ENCODE measurements around the gene DNAJC13. TPM values are rescaled to one million over a fixed set of nuclear protein-coding genes. Genes with fewer than 3 reads are reported as not detected.

Gene DNAJC13
- total and polyA plus RNA-seq, 2 of the 8 experiments (the other 6 are each of a cell fraction or from before 2014, with no cell fraction given), result 7.9 to 28.8 TPM

- no peak overlapping the region for H2BK12ac ChIP-seq (ENCODE audit: low read depth, low read length)
- H3K23me2 ChIP-seq (ENCODE audit: low read depth, low read length), result no peaks in the 10 kb centered on the region
- H2AK5ac ChIP-seq (ENCODE audit: low read depth, low read length), result no peak overlapping the region
- no peaks in the 10 kb centered on the region; a peak in 1 of 4 replicates for H3K9me3 ChIP-seq (ENCODE audit: insufficient read depth in 2 of 2, low read depth in 1 of 2, low read length in 1 of 2)
- H2BK15ac ChIP-seq (ENCODE audit: low read length), result no peak overlapping the region
- H3K14ac ChIP-seq (ENCODE audit: insufficient read length), result no peak overlapping the region
- no peak overlapping the region for H3K4me3 ChIP-seq (ENCODE audit: extremely low read depth in 1 of 4, insufficient read depth in 2 of 4, low read depth in 3 of 4, low read length in 4 of 4)
- no peak overlapping the region for H3K9ac ChIP-seq (replicated peaks in 1 of 4; ENCODE audit: extremely low read depth in 1 of 4, low read depth in 3 of 4, low read length in 3 of 4)
- H3K23ac ChIP-seq (ENCODE audit: insufficient read length), result no peak overlapping the region
- H3K27me3 ChIP-seq (replicated peaks in 1 of 4; ENCODE audit: control insufficient read depth in 3 of 4, extremely low read depth in 1 of 4, insufficient read depth in 3 of 4, low read length in 3 of 4), result no peaks in the 10 kb centered on the region
- H3K27ac ChIP-seq (ENCODE audit: low read depth, low read length), result no peak overlapping the region
- DNase-seq (ENCODE audit: low read depth in 1 of 2, low spot score in 2 of 2) (no peak), FAIRE-seq (no peak)
- H2BK120ac ChIP-seq (replicated peaks; ENCODE audit: low read depth, low read length), result no peak overlapping the region
- no peak overlapping the region for H2BK5ac ChIP-seq (ENCODE audit: low read depth, low read length)
- H3K4me2 ChIP-seq (ENCODE audit: insufficient read depth in 1 of 2, low read depth in 2 of 2, low read length in 2 of 2), result no peak overlapping the region
- H3K4ac ChIP-seq (replicated peaks; ENCODE audit: insufficient read length, low read depth, low read length), result no peak overlapping the region
- ChIA-PET POLR2A (ENCODE audit: partially characterized antibody) (no interaction called here), CTCF (ENCODE audit: partially characterized antibody) (interaction anchor here (1.0 to 15.4 kb wide), 5 partner anchors 34 to 191 kb away, joined by 3 to 486 read pairs (median 45); no protein-coding TSS in a partner anchor)
- H3K18ac ChIP-seq (ENCODE audit: extremely low read depth, low read length), result no peak overlapping the region
- H2AFZ ChIP-seq (ENCODE audit: low read length), result no peak overlapping the region
- no peaks in the 10 kb centered on the region for H3K36me3 ChIP-seq (ENCODE audit: control insufficient read depth in 2 of 4, insufficient read depth in 4 of 4, low read length in 3 of 4)
- H3K79me1 ChIP-seq (ENCODE audit: low read depth, low read length), result no peaks in the 10 kb centered on the region
- no peak overlapping the region for H4K5ac ChIP-seq (ENCODE audit: insufficient read length, low read depth, low read length)
- H3K79me2 ChIP-seq (ENCODE audit: control insufficient read depth in 1 of 2, insufficient read depth in 2 of 2, low read length in 2 of 2), result no peaks in the 10 kb centered on the region
- no peak for TF ChIP-seq E2F6 (IDR thresholded peaks at IDR 0.05)
- TF ChIP-seq GABPA (IDR thresholded peaks at IDR 0.05; ENCODE audit: borderline replicate concordance, insufficient read depth, low read length), result no peak
- H4K20me1 ChIP-seq (replicated peaks in 1 of 2; ENCODE audit: control insufficient read depth in 1 of 2, insufficient read depth in 2 of 2, low read length in 2 of 2), result no peaks in the 10 kb centered on the region
- H4K8ac ChIP-seq (ENCODE audit: extremely low read depth, insufficient read depth, low read length), result no peak overlapping the region
- H3K4me1 ChIP-seq (replicated peaks in 1 of 4; ENCODE audit: control insufficient read depth in 3 of 4, insufficient read depth in 4 of 4, low read length in 3 of 4), result no peaks in the 10 kb centered on the region
- 91% methylated on average over 13 of the region's 13 CpGs; no CpG with 5 or more reads in 1 of the 2 experiments for WGBS, 2 experiments (ENCODE audit: extremely low coverage in 1 of 2, insufficient coverage in 1 of 2, insufficient read length in 1 of 2, insufficient replicate concordance in 2 of 2, low coverage in 1 of 2, low lambda C conversion rate in 2 of 2, missing lambda C conversion rate in 1 of 2)
- H2BK20ac ChIP-seq (ENCODE audit: low read length), result no peak overlapping the region
- no peak overlapping the region for H4K91ac ChIP-seq (replicated peaks; ENCODE audit: insufficient read length, low read length)
- no peak overlapping the region for H3K56ac ChIP-seq (replicated peaks; ENCODE audit: insufficient read length, low read depth, low read length)
These were observed 16.0 kb upstream of the DNAJC13 start for GRCh38 chr3:132401255-132401654.
